ENCODE data around the gene IGF2R.
A peak's percentile ranks its signal among the peaks of the same experiment; 100 is the strongest.

The IGF2R gene

DNA sequence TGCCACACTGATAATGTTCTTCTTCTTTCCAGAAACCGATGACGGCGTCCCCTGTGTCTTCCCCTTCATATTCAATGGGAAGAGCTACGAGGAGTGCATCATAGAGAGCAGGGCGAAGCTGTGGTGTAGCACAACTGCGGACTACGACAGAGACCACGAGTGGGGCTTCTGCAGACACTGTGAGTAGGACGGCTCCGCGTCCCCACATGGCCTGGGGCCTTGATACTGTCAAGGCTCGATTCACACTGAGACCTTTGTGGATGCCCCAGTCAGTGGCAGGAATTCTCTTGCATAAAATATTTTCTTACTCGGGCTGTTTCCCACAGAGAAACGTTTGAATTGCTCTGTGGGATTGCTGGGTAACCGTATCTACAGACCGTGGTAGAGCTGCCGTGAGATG is 111.2 kb downstream of the IGF2R start:
- TF ChIP-seq, protein P1, sequence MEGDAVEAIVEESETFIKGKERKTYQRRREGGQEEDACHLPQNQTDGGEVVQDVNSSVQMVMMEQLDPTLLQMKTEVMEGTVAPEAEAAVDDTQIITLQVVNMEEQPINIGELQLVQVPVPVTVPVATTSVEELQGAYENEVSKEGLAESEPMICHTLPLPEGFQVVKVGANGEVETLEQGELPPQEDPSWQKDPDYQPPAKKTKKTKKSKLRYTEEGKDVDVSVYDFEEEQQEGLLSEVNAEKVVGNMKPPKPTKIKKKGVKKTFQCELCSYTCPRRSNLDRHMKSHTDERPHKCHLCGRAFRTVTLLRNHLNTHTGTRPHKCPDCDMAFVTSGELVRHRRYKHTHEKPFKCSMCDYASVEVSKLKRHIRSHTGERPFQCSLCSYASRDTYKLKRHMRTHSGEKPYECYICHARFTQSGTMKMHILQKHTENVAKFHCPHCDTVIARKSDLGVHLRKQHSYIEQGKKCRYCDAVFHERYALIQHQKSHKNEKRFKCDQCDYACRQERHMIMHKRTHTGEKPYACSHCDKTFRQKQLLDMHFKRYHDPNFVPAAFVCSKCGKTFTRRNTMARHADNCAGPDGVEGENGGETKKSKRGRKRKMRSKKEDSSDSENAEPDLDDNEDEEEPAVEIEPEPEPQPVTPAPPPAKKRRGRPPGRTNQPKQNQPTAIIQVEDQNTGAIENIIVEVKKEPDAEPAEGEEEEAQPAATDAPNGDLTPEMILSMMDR (conservative IDR thresholded peaks at IDR 0.05): no peak
- H3K27ac ChIP-seq: no peak overlapping the region

DNA sequence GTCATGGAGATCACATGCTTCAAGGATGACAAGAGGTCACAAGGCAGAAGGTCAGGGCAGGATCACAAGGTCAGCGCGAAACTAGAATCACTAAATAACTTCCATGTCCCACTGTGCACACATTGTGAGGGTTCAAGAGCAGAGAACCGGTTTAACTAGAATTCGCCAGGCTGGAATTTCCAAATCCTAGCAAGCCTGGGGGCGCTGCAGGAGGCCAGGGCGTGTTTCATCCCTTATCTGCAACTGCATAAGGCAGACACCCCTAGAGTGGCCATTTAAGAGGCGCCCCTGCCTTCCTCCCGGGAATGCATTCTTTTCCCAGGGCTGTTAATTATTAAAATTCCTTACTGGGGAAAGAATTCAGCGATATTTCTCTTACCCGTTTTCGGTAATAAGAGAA is 112.5 kb downstream of the IGF2R start:
- no peak overlapping the region for H3K27ac ChIP-seq
- TF ChIP-seq, protein P1 (conservative IDR thresholded peaks at IDR 0.05): no peak

GRCh38 chr6:160082627-160083026 is 113.7 kb downstream of the IGF2R start:
- TF ChIP-seq, protein P1 (conservative IDR thresholded peaks at IDR 0.05): no peak
- no peak overlapping the region for H3K27ac ChIP-seq

GRCh38 chr6:160084198-160084776 is 115.4 kb downstream of the IGF2R start:
- TF ChIP-seq, protein P1 (conservative IDR thresholded peaks at IDR 0.05): no peak
- peak overlapping the region; percentile 46 for H3K27ac ChIP-seq

- TF ChIP-seq, protein P1 (conservative IDR thresholded peaks at IDR 0.05): no peak
- peak overlapping the region; percentile 46 for H3K27ac ChIP-seq
These were observed 116.3 kb downstream of the IGF2R start for GRCh38 chr6:160085226-160085625.

DNA sequence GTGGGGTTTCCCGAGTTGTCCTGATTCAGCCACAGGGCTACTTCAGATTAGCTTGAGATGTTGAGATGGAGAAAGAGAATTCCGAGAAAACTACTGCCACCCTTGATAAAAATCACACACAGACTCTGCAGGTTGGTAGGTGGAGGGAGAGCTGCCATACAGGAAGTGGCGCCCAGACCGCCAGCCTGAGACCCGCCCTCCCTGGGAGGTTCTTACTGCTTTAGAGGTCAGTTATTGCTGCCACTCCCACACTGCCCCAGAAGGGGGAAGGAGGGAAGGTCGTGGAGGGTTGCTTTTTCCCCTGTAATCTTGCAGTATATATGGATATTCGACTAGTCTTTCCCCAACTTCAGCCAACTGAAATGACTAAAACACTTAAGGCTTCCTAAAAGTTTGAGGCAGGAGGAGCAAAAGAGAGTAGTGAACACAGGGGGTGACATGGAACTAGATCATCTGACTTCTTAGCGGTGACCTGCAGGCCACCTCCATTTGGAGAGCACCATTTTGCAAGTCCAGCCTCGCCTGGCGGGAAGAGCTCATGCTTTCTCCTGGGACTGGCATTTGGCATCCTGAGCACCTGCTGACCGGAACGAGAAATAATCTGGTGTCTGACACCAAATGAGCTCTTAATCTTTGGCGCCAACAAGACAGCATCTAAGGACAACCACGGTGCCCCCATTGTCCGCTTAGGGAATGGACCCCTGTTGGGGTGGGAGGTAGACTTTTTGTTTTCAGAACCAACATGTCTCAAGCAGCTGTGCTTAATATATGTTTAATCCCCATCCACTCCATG is 117.0 kb downstream of the IGF2R start:
- peak overlapping the region; percentile 46 for H3K27ac ChIP-seq
- TF ChIP-seq, protein P1 (conservative IDR thresholded peaks at IDR 0.05): no peak

DNA sequence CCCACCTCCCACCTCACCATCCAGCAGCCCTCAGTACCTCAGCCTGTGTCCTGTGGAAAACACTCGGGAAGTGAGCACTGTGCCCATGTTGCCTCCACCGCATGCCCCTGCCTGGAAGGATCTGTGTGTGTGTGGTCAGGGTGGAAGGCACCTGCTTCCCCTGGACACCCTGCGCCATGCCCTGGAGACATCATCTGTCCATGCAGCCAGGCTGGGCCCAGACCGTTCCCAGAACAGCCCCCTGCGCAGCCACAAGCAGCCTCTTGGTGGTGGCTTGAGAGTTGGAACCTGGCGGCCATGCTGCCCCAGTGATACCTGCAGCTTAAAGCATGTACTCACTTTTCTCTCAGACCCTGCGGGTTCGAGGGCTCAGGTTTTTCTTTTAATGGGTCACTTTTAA is 117.9 kb downstream of the IGF2R start:
- no peak overlapping the region for H3K27ac ChIP-seq
- TF ChIP-seq, protein P1 (conservative IDR thresholded peaks at IDR 0.05): no peak
